Measurements from ENCODE around the gene PDZD4.

PDZD4 gene

DNA sequence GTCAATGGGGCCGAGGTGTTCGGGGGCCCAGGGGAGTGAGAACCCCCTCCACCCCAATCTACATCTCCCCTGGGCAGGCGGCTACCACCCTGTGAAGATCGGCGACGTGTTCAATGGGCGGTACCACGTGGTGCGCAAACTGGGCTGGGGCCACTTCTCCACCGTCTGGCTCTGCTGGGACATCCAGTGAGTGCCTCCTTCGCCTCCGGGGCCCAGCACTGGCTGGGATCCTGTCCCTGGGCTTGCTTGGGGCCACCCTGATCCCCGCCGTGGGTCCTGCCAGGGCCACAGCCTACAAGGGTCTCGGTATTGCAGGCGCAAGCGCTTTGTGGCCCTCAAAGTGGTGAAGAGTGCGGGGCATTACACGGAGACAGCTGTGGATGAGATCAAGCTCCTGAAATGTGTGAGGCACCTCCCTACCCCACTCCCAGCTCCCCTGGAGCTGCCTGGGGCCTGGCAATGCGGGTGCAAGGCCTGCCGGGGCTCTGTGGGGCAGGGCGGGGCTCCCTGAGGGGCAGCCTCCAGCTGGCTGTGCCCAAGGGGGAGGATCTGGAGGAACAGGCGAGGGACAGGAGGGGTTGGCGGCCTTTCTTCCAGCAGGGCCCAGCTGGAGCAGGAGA lies 48.8 kb downstream of the PDZD4 start:
- peak; percentile 23 for DNase-seq

GRCh38 chrX:153780678-153781427 lies 49.5 kb downstream of the PDZD4 start, which contains the start of gene SRPK3:
SRPK3 (plus strand) TSS chrX:153781041; CDS start chrX:153781087, 46 bp downstream.
- peak; percentile 38 for DNase-seq

DNA sequence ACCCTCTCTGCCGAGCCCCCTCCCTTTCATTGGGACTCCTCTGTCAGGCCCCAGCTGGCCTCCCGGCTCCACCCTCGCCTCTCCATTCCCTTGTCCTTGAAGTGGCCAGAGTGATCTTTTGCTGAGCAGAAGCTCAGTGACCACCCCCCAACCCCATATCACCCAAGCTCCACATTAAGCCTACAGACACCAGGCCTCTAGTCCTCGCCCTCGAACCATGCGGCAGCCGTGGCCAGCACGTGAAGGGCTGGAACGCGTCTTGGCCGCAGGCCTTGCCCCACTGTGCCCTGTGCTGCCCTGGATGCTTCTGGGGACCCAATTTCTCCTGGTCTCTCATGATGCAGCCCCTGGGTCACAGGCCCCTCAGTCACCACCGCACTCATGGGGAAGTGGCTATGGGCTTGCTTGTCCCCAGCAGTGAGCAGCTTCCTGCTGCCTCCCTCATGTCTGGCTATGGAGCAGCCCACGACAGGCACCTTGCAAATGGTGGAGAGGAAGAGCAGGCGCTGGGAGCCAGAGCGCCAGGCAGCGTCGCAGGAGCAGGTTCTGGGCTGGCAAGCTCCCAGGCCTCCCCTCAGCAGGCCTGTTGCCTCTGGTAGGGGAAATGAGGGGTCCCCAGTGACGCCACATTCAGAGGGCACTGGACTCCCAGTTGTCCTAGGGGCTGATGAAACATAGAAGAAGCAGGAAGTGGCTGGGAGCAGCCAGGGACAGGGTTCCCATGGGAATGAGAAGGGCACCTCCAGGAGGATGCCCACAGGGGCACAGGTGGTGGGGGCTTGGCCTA lies 50.3 kb downstream of the PDZD4 start:
- DNase-seq, result peak; percentile 40

- DNase-seq, result peak; percentile 22
Measured at GRCh38 chrX:153778684-153779101, 51.7 kb downstream of the PDZD4 start.

DNA sequence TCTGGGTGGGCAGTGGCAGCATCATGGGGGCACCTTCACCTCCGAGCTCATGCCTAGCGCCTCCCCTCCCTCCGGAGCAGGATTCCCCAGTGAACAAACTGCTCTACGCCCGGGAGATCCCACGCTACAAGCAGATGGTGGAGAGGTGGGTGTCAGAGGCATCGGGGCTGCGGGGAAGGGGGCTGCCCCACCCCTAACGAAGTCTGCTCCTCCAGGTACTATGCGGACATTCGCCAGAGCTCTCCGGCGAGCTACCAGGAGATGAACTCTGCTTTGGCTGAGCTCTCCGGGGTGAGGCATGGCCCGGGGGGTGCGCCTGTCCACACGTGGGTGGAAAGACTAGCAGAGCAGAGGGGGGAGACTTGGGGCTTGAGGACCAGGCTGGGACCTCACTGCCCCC lies 52.2 kb downstream of the PDZD4 start:
- no peak for DNase-seq

GRCh38 chrX:153777261-153778090 lies 52.9 kb downstream of the PDZD4 start:
- no peak for DNase-seq

DNA sequence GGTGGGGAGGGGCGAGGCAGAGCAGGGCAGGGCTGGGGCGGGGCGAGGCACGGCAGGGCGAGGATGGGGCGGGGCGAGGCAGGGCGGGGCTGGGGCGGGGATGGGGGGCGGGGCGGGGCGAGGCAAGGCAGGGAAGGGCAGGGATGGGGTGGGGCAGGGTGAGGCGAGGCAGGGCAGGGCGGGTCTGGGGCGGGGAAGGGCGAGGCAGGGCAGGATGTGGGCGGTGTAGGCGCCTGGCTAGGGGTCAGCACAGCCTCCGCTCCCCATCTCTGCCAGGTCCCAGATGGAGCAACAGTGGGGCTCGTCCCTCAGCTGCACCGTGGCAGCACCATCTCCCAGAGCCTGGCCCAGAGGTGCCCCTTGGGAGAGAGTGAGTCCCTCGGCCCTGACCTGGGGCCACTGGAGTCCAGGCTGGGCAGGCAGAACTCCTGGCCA lies 53.7 kb downstream of the PDZD4 start:
- DNase-seq, result peak; percentile 52

- DNase-seq, result no peak
Measured at GRCh38 chrX:153776120-153776599, 54.2 kb downstream of the PDZD4 start.

- no peak for DNase-seq
Measured at GRCh38 chrX:153775293-153776119, 54.8 kb downstream of the PDZD4 start.

DNA sequence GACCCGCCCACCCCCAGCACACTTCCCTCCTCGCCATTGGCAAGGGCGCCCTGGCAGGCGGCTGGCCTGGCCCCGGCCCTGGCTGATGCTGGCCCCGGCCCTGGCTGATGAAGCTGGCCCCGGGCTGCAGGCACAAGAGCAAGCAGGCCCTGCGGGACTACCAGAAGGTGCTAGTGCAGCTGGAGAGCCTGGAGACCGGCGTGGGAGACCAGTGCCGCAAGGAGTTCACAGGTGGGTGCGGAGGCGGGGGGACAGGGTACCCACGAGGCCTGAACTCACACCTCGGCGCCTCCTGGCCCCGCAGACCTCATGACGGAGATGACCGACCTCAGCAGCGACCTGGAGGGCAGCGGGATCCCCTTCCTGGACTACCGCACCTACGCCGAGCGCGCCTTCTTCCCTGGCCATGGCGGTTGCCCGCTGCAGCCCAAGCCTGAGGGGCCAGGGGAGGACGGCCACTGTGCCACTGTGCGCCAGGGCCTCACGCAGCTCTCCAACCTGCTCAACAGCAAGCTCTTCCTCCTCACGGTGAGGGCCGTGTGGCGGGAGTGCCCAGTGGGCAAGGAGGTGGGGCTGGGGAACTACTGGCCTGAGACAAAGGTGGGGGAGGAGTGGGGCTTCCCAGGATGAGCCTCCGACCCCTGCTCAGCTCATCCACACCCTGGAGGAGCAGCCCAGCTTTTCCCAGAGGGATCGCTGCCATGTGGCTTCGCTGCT lies 55.6 kb downstream of the PDZD4 start:
- no peak for DNase-seq

GRCh38 chrX:153773741-153774575 lies 56.4 kb downstream of the PDZD4 start:
- DNase-seq, result no peak

GRCh38 chrX:153773218-153773611 lies 57.1 kb downstream of the PDZD4 start:
- DNase-seq, result no peak

GRCh38 chrX:153772316-153773217 lies 57.8 kb downstream of the PDZD4 start:
- no peak for DNase-seq

DNA sequence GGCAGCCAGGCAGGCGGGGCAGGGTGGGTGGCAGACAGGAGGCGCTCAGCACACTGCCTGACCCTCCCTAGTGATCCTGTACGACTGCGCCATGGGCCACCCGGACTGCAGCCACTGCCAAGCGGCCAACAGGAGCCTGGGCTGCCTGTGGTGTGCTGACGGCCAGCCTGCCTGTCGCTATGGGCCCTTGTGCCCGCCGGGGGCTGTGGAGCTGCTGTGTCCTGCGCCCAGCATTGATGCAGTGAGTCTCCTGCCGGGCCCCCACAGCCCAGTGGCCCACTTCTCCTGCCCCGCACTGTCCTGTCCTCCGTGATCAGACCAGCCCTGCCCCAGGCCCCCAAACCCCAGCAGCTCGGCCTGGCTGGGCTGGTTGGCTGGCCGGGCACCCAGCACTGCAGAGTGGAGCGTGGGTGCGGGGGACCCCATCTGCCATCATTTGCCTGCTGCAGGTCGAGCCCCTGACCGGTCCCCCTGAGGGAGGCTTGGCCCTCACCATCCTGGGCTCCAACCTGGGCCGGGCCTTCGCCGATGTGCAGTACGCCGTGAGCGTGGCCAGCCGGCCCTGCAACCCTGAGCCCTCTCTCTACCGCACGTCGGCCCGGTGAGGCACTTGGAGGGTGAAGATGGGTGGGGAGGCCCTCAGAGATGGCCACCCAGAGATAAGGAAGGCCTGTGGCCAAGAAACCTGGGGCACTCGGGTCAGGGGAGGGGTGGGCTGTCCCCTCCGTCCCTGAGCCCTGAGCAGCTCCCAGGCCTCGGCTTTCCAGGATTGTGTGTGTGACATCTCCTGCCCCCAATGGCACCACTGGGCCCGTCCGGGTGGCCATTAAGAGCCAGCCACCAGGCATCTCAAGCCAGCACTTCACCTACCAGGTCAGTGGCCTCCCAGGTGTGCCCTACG lies 58.7 kb downstream of the PDZD4 start:
- DNase-seq, result no peak

GRCh38 chrX:153770601-153771414 lies 59.5 kb downstream of the PDZD4 start:
- DNase-seq, result no peak

- no peak for DNase-seq
Measured at GRCh38 chrX:153769865-153770600, 60.3 kb downstream of the PDZD4 start.
